Stomach (tissue), 4 donors: ENCODE measurements around the gene NAT16.

Experiments used
- CTCF ChIP-seq, 7 experiments: fragments of 450-650 bp in 4 of 7; fragments of 200-600 bp in 3 of 7; sonication (generic) in 3 of 7; IDR thresholded peaks; one replicate each; pipeline ENCODE4 v1.5.1; 2016 to 2019; ENCODE audit warnings: antibody characterized with exemption in 7 of 7, control low read depth in 2 of 7, mild to moderate bottlenecking in 1 of 7
- EP300 ChIP-seq: sonication (generic); formaldehyde crosslinking; IDR thresholded peaks from one replicate; pipeline ENCODE4 v1.6.1; 2017; ENCODE audit warnings: antibody characterized with exemption
- POLR2AphosphoS5 ChIP-seq, 3 donors: sonication (generic); formaldehyde crosslinking; IDR thresholded peaks; one replicate each; pipeline ENCODE4 v1.6.1; 2016; ENCODE audit warnings: antibody characterized with exemption in 3 of 3

GRCh38 chr7:101166648-101166908, 13.5 kb downstream of the NAT16 start:
- no peak for TF ChIP-seq POLR2AphosphoS5 (IDR thresholded peaks at IDR 0.05)
- TF ChIP-seq CTCF (IDR thresholded peaks at IDR 0.05) = no peak
- no peak for TF ChIP-seq EP300
